ENCODE data around the gene UBL3. TPM values are rescaled to one million over a fixed set of nuclear protein-coding genes. Genes with fewer than 3 reads are reported as not detected.

The UBL3 gene
- total and polyA plus RNA-seq, 10 of the 15 experiments (the other 5 are each of a cell fraction or from before 2014, with no cell fraction given) = 5.5 to 13.7 (median 10.6) TPM

DNA sequence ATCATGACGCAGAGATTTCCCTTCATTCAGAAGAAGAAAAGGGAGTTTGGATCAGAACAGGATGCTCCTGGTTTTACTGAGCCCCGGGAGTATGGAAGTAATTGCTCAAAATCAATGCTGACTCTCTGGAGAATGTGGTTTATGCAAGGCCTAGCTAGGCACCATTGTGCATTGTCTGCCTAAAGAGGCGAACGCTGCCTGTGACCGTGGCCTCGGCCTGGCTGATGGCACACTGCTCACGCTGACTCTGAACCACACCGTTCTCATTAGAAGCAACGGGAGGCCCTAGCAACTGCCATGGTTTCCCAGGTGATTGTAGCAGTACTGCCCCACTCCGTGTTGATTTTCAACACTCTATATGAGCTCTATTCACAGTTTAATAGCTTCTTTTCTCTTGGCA lies 41.7 kb upstream of the UBL3 start (continued):
- TF ChIP-seq, protein P1, sequence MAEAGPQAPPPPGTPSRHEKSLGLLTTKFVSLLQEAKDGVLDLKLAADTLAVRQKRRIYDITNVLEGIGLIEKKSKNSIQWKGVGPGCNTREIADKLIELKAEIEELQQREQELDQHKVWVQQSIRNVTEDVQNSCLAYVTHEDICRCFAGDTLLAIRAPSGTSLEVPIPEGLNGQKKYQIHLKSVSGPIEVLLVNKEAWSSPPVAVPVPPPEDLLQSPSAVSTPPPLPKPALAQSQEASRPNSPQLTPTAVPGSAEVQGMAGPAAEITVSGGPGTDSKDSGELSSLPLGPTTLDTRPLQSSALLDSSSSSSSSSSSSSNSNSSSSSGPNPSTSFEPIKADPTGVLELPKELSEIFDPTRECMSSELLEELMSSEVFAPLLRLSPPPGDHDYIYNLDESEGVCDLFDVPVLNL (IDR thresholded peaks at IDR 0.05; ENCODE audit: low read depth, low read length) = no peak
- TF ChIP-seq TCF12 (IDR thresholded peaks at IDR 0.05; ENCODE audit: low read depth, low read length) = no peak
- TF ChIP-seq, protein P2, sequence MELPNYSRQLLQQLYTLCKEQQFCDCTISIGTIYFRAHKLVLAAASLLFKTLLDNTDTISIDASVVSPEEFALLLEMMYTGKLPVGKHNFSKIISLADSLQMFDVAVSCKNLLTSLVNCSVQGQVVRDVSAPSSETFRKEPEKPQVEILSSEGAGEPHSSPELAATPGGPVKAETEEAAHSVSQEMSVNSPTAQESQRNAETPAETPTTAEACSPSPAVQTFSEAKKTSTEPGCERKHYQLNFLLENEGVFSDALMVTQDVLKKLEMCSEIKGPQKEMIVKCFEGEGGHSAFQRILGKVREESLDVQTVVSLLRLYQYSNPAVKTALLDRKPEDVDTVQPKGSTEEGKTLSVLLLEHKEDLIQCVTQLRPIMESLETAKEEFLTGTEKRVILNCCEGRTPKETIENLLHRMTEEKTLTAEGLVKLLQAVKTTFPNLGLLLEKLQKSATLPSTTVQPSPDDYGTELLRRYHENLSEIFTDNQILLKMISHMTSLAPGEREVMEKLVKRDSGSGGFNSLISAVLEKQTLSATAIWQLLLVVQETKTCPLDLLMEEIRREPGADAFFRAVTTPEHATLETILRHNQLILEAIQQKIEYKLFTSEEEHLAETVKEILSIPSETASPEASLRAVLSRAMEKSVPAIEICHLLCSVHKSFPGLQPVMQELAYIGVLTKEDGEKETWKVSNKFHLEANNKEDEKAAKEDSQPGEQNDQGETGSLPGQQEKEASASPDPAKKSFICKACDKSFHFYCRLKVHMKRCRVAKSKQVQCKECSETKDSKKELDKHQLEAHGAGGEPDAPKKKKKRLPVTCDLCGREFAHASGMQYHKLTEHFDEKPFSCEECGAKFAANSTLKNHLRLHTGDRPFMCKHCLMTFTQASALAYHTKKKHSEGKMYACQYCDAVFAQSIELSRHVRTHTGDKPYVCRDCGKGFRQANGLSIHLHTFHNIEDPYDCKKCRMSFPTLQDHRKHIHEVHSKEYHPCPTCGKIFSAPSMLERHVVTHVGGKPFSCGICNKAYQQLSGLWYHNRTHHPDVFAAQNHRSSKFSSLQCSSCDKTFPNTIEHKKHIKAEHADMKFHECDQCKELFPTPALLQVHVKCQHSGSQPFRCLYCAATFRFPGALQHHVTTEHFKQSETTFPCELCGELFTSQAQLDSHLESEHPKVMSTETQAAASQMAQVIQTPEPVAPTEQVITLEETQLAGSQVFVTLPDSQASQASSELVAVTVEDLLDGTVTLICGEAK (IDR thresholded peaks at IDR 0.05; ENCODE audit: borderline replicate concordance) = no peak
- no peak for TF ChIP-seq WRNIP1 (IDR thresholded peaks at IDR 0.05; ENCODE audit: borderline replicate concordance, low read depth, low read length)

DNA sequence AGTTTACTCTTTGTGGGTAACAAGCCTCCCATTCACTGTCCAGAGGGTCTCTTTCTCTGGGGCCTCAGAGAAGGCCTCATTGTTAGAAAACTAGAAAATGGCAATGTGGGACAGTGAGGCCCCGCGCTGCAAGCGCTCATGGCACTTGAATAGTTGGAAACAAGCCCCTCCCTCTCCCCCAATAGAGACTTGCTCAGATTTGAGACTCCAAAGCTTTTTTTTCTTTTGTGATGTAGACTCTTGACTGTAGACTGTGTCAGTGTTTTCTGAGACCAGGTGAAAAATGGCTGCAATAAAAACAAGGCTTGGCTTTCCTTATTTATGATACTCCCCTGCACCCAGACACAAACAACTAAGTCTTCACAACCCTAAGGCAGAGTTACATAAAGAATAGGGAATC lies 38.7 kb upstream of the UBL3 start:
- Histone ChIP-seq H4K20me1 (ENCODE audit: control insufficient read depth, insufficient read depth) (no peaks in the 10 kb centered on the region), H3K9ac (ENCODE audit: control insufficient read depth, insufficient read depth, low read length) (no peak overlapping the region), H3K4me1 (ENCODE audit: control insufficient read depth, insufficient read depth, low read length) (no peaks in the 10 kb centered on the region), H3K4me2 (ENCODE audit: control insufficient read depth, insufficient read depth) (no peak overlapping the region), H2AFZ (ENCODE audit: control insufficient read depth, low read depth, low read length) (no peak overlapping the region), H3K79me2 (ENCODE audit: control insufficient read depth, insufficient read depth, low read length) (no peaks in the 10 kb centered on the region), H3K36me3 (ENCODE audit: control insufficient read depth in 2 of 2, insufficient read depth in 2 of 2, low read length in 1 of 2) (no peaks in the 10 kb centered on the region), H3K4me3 (no peak overlapping the region), H3K27ac (ENCODE audit: control insufficient read depth, insufficient read depth) (no peak overlapping the region), H3K27me3 (replicated peaks in 1 of 2; ENCODE audit: control insufficient read depth in 2 of 2, insufficient read depth in 2 of 2, low read length in 1 of 2) (no peaks in the 10 kb centered on the region), H3K9me3 (replicated peaks; ENCODE audit: control insufficient read depth, insufficient read depth, low read length) (no peaks in the 10 kb centered on the region)
- POLR2A ChIA-PET = no interaction called here
- ATAC-seq (no peak), FAIRE-seq (no peak), DNase-seq (ENCODE audit: low read depth, low spot score) (no peak)
- CTCF ChIA-PET = interaction anchor here (0.9 kb wide), 1 partner anchor 118 kb away, joined by 3 read pairs; no protein-coding TSS in a partner anchor
- intact Hi-C loops (cut with micrococcal nuclease; ENCODE audit: unreplicated experiment) (no loop called here), in situ Hi-C loops (cut with MboI) (no loop called here)
- SMC1A ChIA-PET (ENCODE audit: uncharacterized antibody, unreplicated experiment) = no interaction called here
- BruUV-seq (replicated peaks) = no TSS peak
- WGBS (ENCODE audit: insufficient coverage, insufficient replicate concordance, low lambda C conversion rate, missing lambda C conversion rate) = 63% methylated on average over 3 of the region's 3 CpGs
- TF ChIP-seq RAD21 (IDR thresholded peaks at IDR 0.05; ENCODE audit: insufficient read depth, low read depth, low read length) (no peak), CBX5 (IDR thresholded peaks at IDR 0.05; ENCODE audit: low read depth) (no peak), RAD51 (IDR thresholded peaks at IDR 0.05) (no peak), CHD1 (IDR thresholded peaks at IDR 0.05; ENCODE audit: low read depth, low read length) (no peak), GATAD2B (conservative IDR thresholded peaks at IDR 0.05; ENCODE audit: low read depth) (no peak), POU2F2 (IDR thresholded peaks at IDR 0.05; ENCODE audit: borderline replicate concordance, low read depth, low read length) (no peak), LARP7 (IDR thresholded peaks at IDR 0.05) (no peak), MYB (IDR thresholded peaks at IDR 0.05; ENCODE audit: borderline replicate concordance, low read depth, low read length) (no peak), SMAD5 (IDR thresholded peaks at IDR 0.05; ENCODE audit: low read depth) (no peak)
- TF ChIP-seq, protein P3, sequence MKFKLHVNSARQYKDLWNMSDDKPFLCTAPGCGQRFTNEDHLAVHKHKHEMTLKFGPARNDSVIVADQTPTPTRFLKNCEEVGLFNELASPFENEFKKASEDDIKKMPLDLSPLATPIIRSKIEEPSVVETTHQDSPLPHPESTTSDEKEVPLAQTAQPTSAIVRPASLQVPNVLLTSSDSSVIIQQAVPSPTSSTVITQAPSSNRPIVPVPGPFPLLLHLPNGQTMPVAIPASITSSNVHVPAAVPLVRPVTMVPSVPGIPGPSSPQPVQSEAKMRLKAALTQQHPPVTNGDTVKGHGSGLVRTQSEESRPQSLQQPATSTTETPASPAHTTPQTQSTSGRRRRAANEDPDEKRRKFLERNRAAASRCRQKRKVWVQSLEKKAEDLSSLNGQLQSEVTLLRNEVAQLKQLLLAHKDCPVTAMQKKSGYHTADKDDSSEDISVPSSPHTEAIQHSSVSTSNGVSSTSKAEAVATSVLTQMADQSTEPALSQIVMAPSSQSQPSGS (IDR thresholded peaks at IDR 0.05; ENCODE audit: low read length) = no peak
- TF ChIP-seq, protein P4, sequence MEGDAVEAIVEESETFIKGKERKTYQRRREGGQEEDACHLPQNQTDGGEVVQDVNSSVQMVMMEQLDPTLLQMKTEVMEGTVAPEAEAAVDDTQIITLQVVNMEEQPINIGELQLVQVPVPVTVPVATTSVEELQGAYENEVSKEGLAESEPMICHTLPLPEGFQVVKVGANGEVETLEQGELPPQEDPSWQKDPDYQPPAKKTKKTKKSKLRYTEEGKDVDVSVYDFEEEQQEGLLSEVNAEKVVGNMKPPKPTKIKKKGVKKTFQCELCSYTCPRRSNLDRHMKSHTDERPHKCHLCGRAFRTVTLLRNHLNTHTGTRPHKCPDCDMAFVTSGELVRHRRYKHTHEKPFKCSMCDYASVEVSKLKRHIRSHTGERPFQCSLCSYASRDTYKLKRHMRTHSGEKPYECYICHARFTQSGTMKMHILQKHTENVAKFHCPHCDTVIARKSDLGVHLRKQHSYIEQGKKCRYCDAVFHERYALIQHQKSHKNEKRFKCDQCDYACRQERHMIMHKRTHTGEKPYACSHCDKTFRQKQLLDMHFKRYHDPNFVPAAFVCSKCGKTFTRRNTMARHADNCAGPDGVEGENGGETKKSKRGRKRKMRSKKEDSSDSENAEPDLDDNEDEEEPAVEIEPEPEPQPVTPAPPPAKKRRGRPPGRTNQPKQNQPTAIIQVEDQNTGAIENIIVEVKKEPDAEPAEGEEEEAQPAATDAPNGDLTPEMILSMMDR (IDR thresholded peaks at IDR 0.05 in 2 of 3, conservative IDR thresholded peaks at IDR 0.05 in 1 of 3; ENCODE audit: control insufficient read depth in 2 of 3, extremely low read depth in 1 of 3, insufficient read depth in 1 of 3, low read depth in 3 of 3, low read length in 3 of 3) = no peak
- RAD21 ChIA-PET (ENCODE audit: unreplicated experiment) = no interaction called here
